Muscle of leg (tissue), 11 donors: ENCODE data around the gene ACKR3. TPM values are rescaled to one million over a fixed set of nuclear protein-coding genes. Genes with fewer than 3 reads are reported as not detected.

Source experiments
- DNase-seq: peaks from one replicate; pipeline ENCODE4 v3.0.0; 2013
- H3K27ac ChIP-seq: one replicate; pipeline ENCODE4 v1.5.1; 2013; ENCODE audit warnings: mild to moderate bottlenecking, low read length, control low read depth
- H3K27me3 ChIP-seq: one replicate; pipeline ENCODE4 v1.6.1; 2013; ENCODE audit warnings: low read length; ENCODE audit not compliant: control insufficient read depth, insufficient read depth
- H3K36me3 ChIP-seq: one replicate; pipeline ENCODE4 v1.6.1; 2013; ENCODE audit warnings: low read length; ENCODE audit not compliant: control insufficient read depth, insufficient read depth
- H3K4me1 ChIP-seq: one replicate; pipeline ENCODE4 v1.6.1; 2013; ENCODE audit warnings: low read length; ENCODE audit not compliant: control insufficient read depth, insufficient read depth
- H3K4me3 ChIP-seq: one replicate; pipeline ENCODE4 v1.5.1; 2013; ENCODE audit warnings: low read length, control low read depth
- H3K9me3 ChIP-seq: replicated peaks from 2 replicates; pipeline ENCODE4 v1.6.1; 2013; ENCODE audit warnings: low read depth, low read length; ENCODE audit not compliant: control insufficient read depth
- whole genome bisulfite sequencing: methylation state at CpG from one replicate; pipeline ENCODE4 v1.1.5; 2013; ENCODE audit warnings: missing lambda C conversion rate; ENCODE audit not compliant: insufficient coverage; 5-methylcytosine and 5-hydroxymethylcytosine counted together
- polyA plus RNA-seq, 8 donors: library from polyadenylated mRNA; unstranded; fragments of 120-200 nt; gene quantifications; one replicate each; pipeline versions ENCODE4 v1.2.1 to v1.2.3, GENCODE V29; 2013; ENCODE audit warnings: inconsistent platforms in 1 of 8, low replicate concordance in 1 of 8; ENCODE audit not compliant: insufficient read length in 8 of 8, insufficient read depth in 1 of 8
- total RNA-seq: library from RNA; stranded (reverse); fragments of 120-200 nt; gene quantifications from one replicate; pipeline ENCODE4 v1.2.4, GENCODE V29; 2013

The ACKR3 gene
- total and polyA plus RNA-seq, 9 donors = 14.7 to 29.3 (median 24.1) TPM

DNA sequence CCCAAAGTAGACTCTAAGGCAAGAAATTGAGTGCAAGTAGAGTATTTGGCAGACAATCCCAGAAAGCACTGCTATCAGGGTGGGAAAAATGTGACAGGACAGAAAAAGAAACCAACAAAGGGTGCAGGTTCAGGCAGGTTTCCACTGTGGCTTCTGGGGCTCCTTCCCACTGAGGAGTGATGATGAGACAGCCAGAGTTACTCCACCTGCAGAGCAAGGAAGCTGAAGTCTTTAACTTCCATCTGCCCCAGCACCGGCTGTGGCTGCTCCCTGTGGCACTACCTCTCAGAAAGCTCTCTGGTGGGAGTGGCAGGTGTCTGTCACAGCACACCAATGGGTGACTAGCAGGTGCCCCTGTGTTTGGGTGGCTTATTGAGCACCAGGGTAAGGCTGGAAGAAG is 37.6 kb upstream of the ACKR3 start:
- peaks cover 3% of the 10 kb centered on the region for H3K4me1 ChIP-seq
- no peak overlapping the region for H3K4me3 ChIP-seq
- no peaks in the 10 kb centered on the region for H3K36me3 ChIP-seq
- no CpG with 5 or more reads among the region's 1 CpG for WGBS
- H3K27ac ChIP-seq = no peak overlapping the region
- no peaks in the 10 kb centered on the region for H3K9me3 ChIP-seq
- peaks cover 3% of the 10 kb centered on the region for H3K27me3 ChIP-seq
- DNase-seq = no peak

DNA sequence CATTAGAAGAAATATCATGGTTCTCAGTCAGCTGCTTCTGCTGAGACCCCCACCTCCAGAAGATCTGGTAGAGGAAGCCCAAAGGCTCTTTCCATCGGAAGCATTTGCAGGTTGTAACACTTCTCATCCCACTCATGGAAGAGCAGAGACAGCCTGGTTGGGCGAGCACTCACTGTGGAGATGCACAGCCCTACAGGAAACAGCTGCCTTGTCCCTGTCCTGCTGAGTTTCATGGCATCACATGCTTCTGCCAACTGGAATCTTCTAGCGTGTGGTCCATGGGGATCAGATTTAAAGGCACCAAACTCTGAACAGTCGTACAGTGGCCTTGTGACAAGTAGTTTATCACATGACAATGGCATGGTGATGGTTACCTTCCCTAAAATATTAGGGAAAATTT is 36.3 kb upstream of the ACKR3 start:
- no peaks in the 10 kb centered on the region for H3K9me3 ChIP-seq
- WGBS = 75% methylated on average over 2 of the region's 4 CpGs

DNA sequence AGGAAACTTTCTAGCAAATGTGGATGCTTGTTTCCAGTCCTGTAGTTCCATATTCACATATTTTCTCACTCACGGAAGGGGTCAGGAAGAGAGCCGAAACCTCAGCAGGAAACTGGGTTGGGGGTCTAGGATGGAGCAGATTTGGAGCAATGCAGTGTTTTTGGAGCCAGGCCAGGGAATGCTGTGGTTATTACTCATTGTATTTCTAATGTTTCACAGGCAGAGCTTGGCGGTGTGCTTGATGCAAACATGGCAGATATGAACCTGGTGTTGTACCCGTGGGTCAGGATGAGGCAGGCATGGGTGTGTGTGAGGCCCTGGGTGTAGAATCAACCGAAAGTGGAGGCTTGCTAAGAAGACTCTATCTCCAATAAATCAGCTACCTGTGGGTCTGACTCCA is 34.6 kb upstream of the ACKR3 start:
- H3K4me3 ChIP-seq = no peak overlapping the region
- peaks cover 3% of the 10 kb centered on the region for H3K27me3 ChIP-seq
- H3K4me1 ChIP-seq = peaks cover 5% of the 10 kb centered on the region
- peak overlapping the region; percentile 31 for H3K27ac ChIP-seq
- H3K9me3 ChIP-seq = no peaks in the 10 kb centered on the region
- H3K36me3 ChIP-seq = no peaks in the 10 kb centered on the region
- 60% methylated on average over 2 of the region's 5 CpGs for WGBS
- peak; percentile 35 for DNase-seq

More for the DNA sequence above, 36.3 kb upstream of the ACKR3 start:
- Histone ChIP-seq H3K4me1 (peaks cover 5% of the 10 kb centered on the region), H3K4me3 (no peak overlapping the region), H3K27me3 (peaks cover 3% of the 10 kb centered on the region), H3K27ac (no peak overlapping the region), H3K36me3 (no peaks in the 10 kb centered on the region)
- DNase-seq = no peak

DNA sequence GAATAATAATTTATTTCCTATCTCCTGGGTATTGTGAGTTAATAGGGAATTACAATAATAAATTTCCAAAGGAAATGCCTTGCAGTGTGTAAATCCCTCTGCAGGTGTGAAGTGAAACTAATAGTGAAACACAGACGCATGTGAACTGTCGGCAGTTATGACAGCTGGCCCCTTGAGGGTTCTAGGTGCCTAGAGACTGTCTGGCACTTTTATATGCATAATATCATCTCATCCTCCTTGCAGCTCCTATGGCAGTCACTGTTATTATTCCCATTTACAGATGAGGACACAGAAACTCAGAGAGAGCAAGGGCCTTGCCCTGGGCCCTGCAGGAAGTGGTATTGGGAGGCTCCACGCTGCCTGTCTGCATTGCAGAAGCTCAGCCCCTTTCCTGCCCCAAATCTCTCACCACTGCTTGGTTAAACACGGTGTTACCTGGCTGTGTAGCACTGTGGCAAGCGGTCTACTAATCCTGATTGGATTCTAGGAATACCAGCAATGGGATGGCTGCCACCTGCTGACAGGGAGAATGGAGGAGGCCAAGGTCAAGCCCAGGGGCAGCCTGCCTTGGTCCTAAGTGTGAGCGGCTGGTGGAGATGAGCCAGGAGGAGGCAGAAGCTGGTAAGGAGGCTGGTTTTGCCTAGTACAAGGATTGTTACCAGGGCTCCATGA is 32.8 kb upstream of the ACKR3 start:
- Histone ChIP-seq H3K27me3 (peaks cover 3% of the 10 kb centered on the region), H3K4me3 (no peak overlapping the region), H3K27ac (no peak overlapping the region), H3K36me3 (no peaks in the 10 kb centered on the region), H3K9me3 (no peaks in the 10 kb centered on the region), H3K4me1 (peaks cover 5% of the 10 kb centered on the region)
- DNase-seq = no peak
- 80% methylated on average over 1 of the region's 6 CpGs for WGBS

DNA sequence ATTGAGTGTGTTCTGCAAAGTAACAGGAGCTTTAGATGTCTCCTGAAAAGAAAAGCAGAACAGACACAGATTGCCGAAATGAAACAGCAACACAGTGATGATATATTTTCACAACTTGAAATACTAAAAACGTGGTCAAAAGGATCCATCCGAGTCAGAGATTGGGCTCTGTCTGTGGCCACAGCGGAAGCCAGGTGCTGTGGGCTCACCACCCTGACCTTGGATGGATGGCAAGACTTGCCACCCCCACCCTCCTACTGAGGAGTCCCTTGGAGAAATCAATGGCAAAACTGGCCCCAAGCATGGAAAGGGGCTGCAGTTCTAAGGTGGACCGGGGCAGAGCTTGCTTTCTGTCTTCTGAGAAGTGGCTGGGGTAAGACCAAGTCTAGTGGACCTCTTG is 31.4 kb upstream of the ACKR3 start:
- H3K36me3 ChIP-seq = no peaks in the 10 kb centered on the region
- no peak overlapping the region for H3K27ac ChIP-seq
- H3K4me1 ChIP-seq = peaks cover 5% of the 10 kb centered on the region
- H3K9me3 ChIP-seq = no peaks in the 10 kb centered on the region
- peaks cover 3% of the 10 kb centered on the region for H3K27me3 ChIP-seq
- DNase-seq = no peak
- H3K4me3 ChIP-seq = no peak overlapping the region
- 51% methylated on average over 4 of the region's 5 CpGs for WGBS

DNA sequence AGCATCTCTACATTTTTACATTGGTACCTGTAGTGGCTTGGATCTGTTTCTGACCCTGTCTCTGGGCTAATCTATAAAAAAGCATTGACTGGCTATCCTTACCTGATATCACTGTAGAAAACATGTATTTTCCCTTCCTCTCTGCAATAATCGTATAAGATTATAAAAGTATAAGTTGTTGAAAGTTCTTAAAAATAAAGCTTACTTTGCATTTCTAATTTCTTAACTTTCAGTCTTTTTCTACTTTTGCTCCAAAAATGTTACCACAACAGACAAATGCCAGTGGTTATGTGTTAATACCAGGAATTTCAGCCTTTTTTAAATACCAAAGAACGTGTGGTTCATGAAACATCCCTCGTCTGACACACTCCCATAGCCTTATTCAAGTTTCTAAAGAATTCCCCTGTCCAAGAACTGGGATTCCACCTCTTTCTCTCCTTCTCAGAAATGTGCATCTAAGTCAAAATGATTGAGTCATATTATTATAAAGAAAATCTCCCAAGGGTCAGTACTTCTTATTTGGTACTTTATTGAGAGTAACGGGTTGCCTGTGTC is 28.5 kb upstream of the ACKR3 start:
- Histone ChIP-seq H3K4me3 (no peak overlapping the region), H3K9me3 (no peaks in the 10 kb centered on the region), H3K36me3 (no peaks in the 10 kb centered on the region), H3K27ac (no peak overlapping the region), H3K27me3 (no peaks in the 10 kb centered on the region), H3K4me1 (peaks cover 6% of the 10 kb centered on the region)
- DNase-seq = no peak
- WGBS = no CpG with 5 or more reads among the region's 4 CpGs

DNA sequence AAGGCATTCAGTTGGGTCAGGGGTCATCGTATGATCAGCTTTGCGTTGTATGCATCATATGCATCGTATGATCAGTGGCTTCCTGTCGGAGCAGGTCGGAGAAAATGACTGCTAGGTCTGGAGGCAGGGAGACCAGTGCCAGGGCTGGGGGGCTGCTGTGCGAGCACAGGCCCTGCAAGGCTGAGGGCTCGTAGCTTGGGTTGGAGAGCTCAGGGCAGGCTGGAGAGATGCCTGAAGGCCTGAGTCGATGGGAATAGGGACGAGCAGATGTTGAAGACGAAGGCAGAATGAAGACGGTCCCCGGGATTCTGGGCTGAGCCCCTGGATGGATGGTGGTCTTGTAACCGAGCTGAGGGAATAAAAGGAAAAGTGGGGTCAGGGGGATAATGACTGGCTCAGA is 25.3 kb upstream of the ACKR3 start:
- 90% methylated on average over 13 of the region's 13 CpGs for WGBS
- Histone ChIP-seq H3K27me3 (no peaks in the 10 kb centered on the region), H3K27ac (no peak overlapping the region), H3K36me3 (no peaks in the 10 kb centered on the region), H3K9me3 (peaks cover 4% of the 10 kb centered on the region), H3K4me3 (no peak overlapping the region), H3K4me1 (peaks cover 11% of the 10 kb centered on the region)
- DNase-seq = no peak

DNA sequence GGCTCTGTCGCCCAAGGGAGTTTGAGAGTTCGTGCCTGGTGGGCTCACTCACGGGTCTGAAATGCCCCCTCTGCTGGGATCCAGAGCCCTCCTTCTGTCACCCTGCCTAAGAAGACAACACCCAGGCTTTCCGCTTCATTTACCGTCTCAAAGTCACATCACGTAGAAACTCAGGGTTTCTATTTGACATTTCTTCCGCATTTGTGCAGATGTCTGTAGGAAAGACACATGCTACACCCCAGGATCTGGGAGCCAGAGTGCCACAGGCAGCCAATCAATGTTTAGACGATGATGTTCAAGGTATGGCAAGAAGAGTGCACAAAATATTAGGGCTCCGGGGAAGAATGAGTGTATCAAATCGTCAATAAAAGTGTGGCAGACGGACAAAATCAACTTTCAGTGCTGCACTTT is 24.4 kb upstream of the ACKR3 start:
- Histone ChIP-seq H3K27ac (no peak overlapping the region), H3K4me3 (no peak overlapping the region)

DNA sequence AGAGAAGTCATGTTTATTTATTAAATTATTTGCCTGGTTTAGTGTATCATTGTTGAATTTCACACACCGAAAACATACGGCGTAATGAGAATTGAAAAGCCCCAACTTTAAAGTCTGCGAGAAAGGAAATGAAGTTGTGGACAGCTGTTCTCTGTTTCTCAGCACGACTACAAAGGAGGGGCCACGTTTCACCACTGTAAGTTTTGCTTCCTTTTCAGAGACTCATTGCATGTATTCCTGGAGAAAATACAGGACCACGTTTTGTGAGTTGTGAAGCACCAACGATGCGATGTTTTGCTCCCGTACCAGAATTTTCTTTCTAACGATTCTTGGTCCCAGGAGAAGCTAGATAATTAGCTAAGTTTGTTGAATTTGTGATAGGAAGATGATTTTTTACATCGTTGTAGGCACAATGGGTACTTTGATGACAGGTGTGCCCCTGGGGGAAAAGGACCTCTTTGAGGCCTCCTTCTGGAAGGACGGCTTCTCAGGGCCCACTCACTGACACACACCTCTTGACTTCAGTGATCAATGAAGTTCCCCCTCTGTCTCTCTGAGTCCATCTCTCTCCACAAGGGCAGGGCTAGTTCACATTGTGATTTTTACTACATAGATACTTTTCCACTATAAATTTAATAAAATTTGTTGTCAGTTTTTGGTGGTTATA is 23.7 kb upstream of the ACKR3 start:
- WGBS = 40% methylated on average over 11 of the region's 13 CpGs
- H3K9me3 ChIP-seq = peaks cover 4% of the 10 kb centered on the region

More for the DNA sequence above, 24.4 kb upstream of the ACKR3 start:
- peaks cover 11% of the 10 kb centered on the region for H3K4me1 ChIP-seq
- H3K36me3 ChIP-seq = no peaks in the 10 kb centered on the region
- no peaks in the 10 kb centered on the region for H3K27me3 ChIP-seq
- peaks cover 4% of the 10 kb centered on the region for H3K9me3 ChIP-seq
- 79% methylated on average over 8 of the region's 11 CpGs for WGBS
- DNase-seq = peak; percentile 22

DNA sequence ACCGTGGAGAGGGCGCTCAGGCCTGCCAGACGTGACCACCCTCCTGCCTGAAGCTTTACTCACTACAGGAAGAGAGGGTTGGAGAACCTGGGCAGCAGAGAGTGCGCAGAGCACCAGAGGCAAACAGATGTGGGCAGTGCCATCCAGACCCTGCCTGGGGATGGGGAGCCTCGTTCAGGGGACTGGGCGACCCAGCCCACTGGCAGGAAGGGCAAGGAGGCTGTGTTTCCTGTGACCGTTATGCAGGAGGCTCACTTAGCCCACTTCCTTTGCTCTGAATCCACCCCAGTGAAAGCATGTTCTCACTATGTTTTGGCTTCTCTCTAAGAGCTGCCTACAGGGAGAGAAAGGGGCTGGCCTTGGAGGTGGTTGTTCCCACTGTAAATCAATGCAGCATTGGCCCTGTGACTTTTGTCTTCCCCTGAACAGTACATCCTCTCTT is 23.0 kb upstream of the ACKR3 start:
- no peak for DNase-seq
- Histone ChIP-seq H3K36me3 (no peaks in the 10 kb centered on the region), H3K4me1 (peaks cover 11% of the 10 kb centered on the region), H3K9me3 (peaks cover 4% of the 10 kb centered on the region), H3K27ac (no peak overlapping the region), H3K27me3 (no peaks in the 10 kb centered on the region), H3K4me3 (no peak overlapping the region)
- 82% methylated on average over 4 of the region's 7 CpGs for WGBS

More for the DNA sequence above, 23.7 kb upstream of the ACKR3 start:
- Histone ChIP-seq H3K4me3 (no peak overlapping the region), H3K4me1 (peaks cover 11% of the 10 kb centered on the region), H3K36me3 (no peaks in the 10 kb centered on the region), H3K27me3 (no peaks in the 10 kb centered on the region), H3K27ac (peak overlapping the region; percentile 20)
- DNase-seq = peak; percentile 51
